CD8-positive, alpha-beta memory T cell (primary cell): ENCODE data around the gene CST4. TPM values are rescaled to one million over a fixed set of nuclear protein-coding genes. Genes with fewer than 3 reads are reported as not detected.
"Not testable (repeated sequence)": the region's sequence is repeated elsewhere in the genome, so short reads cannot be mapped to it uniquely, and the experiment has no call there.

Source experiments
- CTCF ChIA-PET: fragments of 350-600 bp; sonication (Branson Sonifier 250); formaldehyde crosslinking; loops from one replicate; lab custom pipeline; 2021; ENCODE audit warnings: antibody characterized with exemption; lab: Charles Lee
- POLR2A ChIA-PET: fragments of 350-600 bp; sonication (Branson Sonifier 250); formaldehyde crosslinking; loops from one replicate; lab custom pipeline; 2021; ENCODE audit warnings: antibody characterized with exemption; lab: Charles Lee
- DNase-seq, 5 donors: peaks; one replicate each; pipeline versions ENCODE4 v3.0.0 to v3.0.0-alpha.2; 2020 to 2022; ENCODE audit warnings: mixed read lengths in 1 of 5
- H3K27ac ChIP-seq: one replicate; pipeline ENCODE4 v1.7.0; 2013; ENCODE audit warnings: low read depth, mild to moderate bottlenecking, low read length, moderate library complexity
- H3K27me3 ChIP-seq: 2 replicates; pipeline ENCODE4 v1.7.0; 2013; ENCODE audit warnings: low read length, mild to moderate bottlenecking; ENCODE audit not compliant: insufficient read depth, poor library complexity, severe bottlenecking
- H3K36me3 ChIP-seq: 2 replicates; pipeline ENCODE4 v1.7.0; 2013; ENCODE audit warnings: mild to moderate bottlenecking, low read length, moderate library complexity; ENCODE audit not compliant: insufficient read depth
- H3K4me1 ChIP-seq: 2 replicates; pipeline ENCODE4 v1.7.0; 2013; ENCODE audit warnings: mild to moderate bottlenecking, low read length, moderate library complexity; ENCODE audit not compliant: insufficient read depth
- H3K4me3 ChIP-seq: 2 replicates; pipeline ENCODE4 v1.7.0; 2013; ENCODE audit warnings: mild to moderate bottlenecking, low read length
- H3K9me3 ChIP-seq: 2 replicates; pipeline ENCODE4 v1.7.0; 2013; ENCODE audit warnings: mild to moderate bottlenecking, low read length
- H3K27ac Mint-ChIP-seq, 8 donors: one replicate each; pipeline ENCODE4 v1.8.0; 2020 to 2021; ENCODE audit warnings: mixed read lengths in 8 of 8, mild to moderate bottlenecking in 6 of 8, inconsistent platforms in 3 of 8, moderate library complexity in 3 of 8
- H3K27me3 Mint-ChIP-seq, 2 donors: one replicate each; pipeline ENCODE4 v1.8.0; 2020 to 2021; ENCODE audit warnings: mixed read lengths in 2 of 2, mild to moderate bottlenecking in 1 of 2, moderate library complexity in 1 of 2
- H3K36me3 Mint-ChIP-seq, 3 donors: one replicate each; pipeline ENCODE4 v1.8.0; 2020 to 2021; ENCODE audit warnings: mixed read lengths in 3 of 3, inconsistent platforms in 1 of 3, mild to moderate bottlenecking in 1 of 3
- H3K4me1 Mint-ChIP-seq, 3 donors: one replicate each; pipeline ENCODE4 v1.8.0; 2020 to 2021; ENCODE audit warnings: mixed read lengths in 3 of 3, inconsistent platforms in 1 of 3, mild to moderate bottlenecking in 1 of 3
- H3K4me3 Mint-ChIP-seq, 7 donors: one replicate each; pipeline ENCODE4 v1.8.0; 2020 to 2021; ENCODE audit warnings: mixed read lengths in 7 of 7, mild to moderate bottlenecking in 6 of 7, moderate library complexity in 4 of 7, inconsistent platforms in 2 of 7
- H3K9me3 Mint-ChIP-seq, 5 donors: one replicate each; pipeline ENCODE4 v1.8.0; 2020 to 2022; ENCODE audit warnings: mixed read lengths in 5 of 5, mild to moderate bottlenecking in 3 of 5, moderate library complexity in 2 of 5, inconsistent platforms in 1 of 5
- polyA plus RNA-seq: library from polyadenylated mRNA; unstranded; fragments of 300-500 nt; fragmentation: Illumina TruSeq; gene quantifications from one replicate; pipeline ENCODE4 v1.2.3, GENCODE V29; 2021
- total RNA-seq, 2 experiments: library from RNA; stranded (reverse); gene quantifications; one replicate each; pipeline ENCODE4 v1.2.3, GENCODE V29; 2021

Gene CST4
- total and polyA plus RNA-seq, 3 experiments from 2014 or later, result not detected

- H3K4me1 ChIP-seq, H3K36me3 Mint-ChIP-seq, H3K27ac Mint-ChIP-seq, DNase-seq, H3K9me3 Mint-ChIP-seq, POLR2A ChIA-PET, H3K9me3 ChIP-seq, H3K27me3 ChIP-seq, H3K36me3 ChIP-seq, H3K4me3 Mint-ChIP-seq, H3K27ac ChIP-seq, H3K4me3 ChIP-seq, H3K4me1 Mint-ChIP-seq, CTCF ChIA-PET: not testable (repeated sequence)
- H3K27me3 Mint-ChIP-seq, result peaks cover 8 to 49% of the 10 kb centered on the region in 2 donors
Measured at GRCh38 chr20:23635768-23636090, 53.1 kb downstream of the CST4 start.

Other genes starting within 250 kb of the CST4 start
- gene CSTL1, start 249.4 kb downstream of the CST4 start, total RNA-seq, result not detected
- not detected for gene CSTL1, start 249.4 kb downstream of the CST4 start, polyA plus RNA-seq
- gene CST11, start 236.2 kb downstream of the CST4 start, total RNA-seq, result not detected
- gene CST11, start 236.2 kb downstream of the CST4 start, polyA plus RNA-seq, result not detected
- not detected for gene CST8, start 197.9 kb downstream of the CST4 start, total RNA-seq
- not detected for gene CST8, start 197.9 kb downstream of the CST4 start, polyA plus RNA-seq
- not detected for gene CST9L, start 120.6 kb downstream of the CST4 start, total RNA-seq
- gene CST9L, start 120.6 kb downstream of the CST4 start, polyA plus RNA-seq, result not detected
- not detected for gene CST9, start 83.1 kb downstream of the CST4 start, total RNA-seq
- gene CST9, start 83.1 kb downstream of the CST4 start, polyA plus RNA-seq, result not detected
- gene CST3, start 51.1 kb downstream of the CST4 start, total RNA-seq, result 1 to 10 TPM; 3.0 to 5.3 TPM
- gene CST3, start 51.1 kb downstream of the CST4 start, polyA plus RNA-seq, result 4.9 TPM
- not detected for gene CST1, start 61.9 kb upstream of the CST4 start, total RNA-seq
- gene CST1, start 61.9 kb upstream of the CST4 start, polyA plus RNA-seq, result not detected
- not detected for gene CST2, start 137.7 kb upstream of the CST4 start, total RNA-seq
- gene CST2, start 137.7 kb upstream of the CST4 start, polyA plus RNA-seq, result not detected
- gene CST5, start 190.7 kb upstream of the CST4 start, total RNA-seq, result not detected
- gene CST5, start 190.7 kb upstream of the CST4 start, polyA plus RNA-seq, result not detected